Activated CD4-positive, alpha-beta T cell treated with anti-CD3 and anti-CD28 coated beads, Interleukin-2, Interleukin-6, amounts not matched to agents 100 ng/mL and 50 ng/mL, durations not matched to agents 16 hours and 8 hours (primary cell): ENCODE results near the gene BTBD16.

ENCODE experiments used
- DNase-seq: peaks from one replicate; pipeline ENCODE4 v3.0.0-alpha.2; 2020

Gene BTBD16

DNA sequence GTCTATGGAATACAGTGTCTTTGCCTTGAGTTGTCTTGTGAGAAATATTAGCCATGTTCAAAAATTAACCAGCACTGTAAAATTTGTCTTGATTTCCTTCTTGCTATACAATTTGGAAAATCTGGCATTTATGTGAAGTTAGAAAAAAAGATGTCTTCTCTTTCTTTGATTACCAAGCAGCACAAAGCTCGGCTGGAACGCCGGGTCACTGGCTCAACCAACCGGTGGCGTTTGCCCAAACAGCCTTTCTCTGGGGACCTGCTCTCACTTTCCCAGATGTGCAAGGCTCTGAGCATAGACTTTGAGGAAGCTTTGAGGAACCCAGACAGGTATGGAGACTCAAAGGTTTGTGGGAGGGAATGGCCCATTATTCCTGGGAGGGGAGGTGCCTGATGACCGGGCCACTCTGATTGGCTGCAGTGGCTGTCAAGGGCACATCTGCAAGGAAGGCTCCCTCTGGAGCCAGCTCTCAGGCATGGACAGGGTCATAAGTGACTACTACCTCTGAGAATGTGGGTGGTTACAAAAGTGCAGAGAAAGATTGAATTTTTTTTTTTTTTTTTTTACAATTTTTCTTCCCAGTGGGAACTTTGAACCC, 5.6 kb downstream of the BTBD16 start:
- DNase-seq = no peak

DNA sequence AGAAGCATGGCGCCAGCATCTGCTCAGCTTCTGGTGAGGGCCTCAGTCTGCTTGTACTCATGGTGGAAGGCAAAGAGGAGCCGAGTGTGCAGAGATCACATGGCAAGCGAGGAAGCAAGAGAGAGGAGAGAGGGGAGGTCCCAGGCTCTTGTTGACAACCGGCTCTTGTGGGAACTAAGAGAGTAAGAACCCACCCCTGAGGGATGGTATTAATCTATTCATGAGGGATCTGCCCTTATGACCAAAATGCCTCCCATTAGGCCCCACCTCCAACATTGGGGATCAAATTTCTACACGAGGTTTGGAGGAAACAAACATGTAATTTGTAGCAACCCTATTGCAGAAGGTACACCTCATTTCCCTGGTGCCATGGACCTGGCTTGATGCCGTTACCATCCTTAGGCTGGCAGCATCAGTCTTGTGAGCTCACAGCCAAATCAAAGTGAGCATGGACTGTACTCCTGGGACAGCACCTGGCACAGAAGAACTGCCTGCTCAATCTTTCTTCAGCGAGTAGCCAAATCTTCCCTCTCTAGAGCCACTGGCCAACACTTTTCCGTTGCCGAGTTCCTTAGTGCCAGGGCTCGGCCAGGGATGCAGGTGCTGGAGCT, 6.5 kb downstream of the BTBD16 start:
- DNase-seq = no peak

DNA sequence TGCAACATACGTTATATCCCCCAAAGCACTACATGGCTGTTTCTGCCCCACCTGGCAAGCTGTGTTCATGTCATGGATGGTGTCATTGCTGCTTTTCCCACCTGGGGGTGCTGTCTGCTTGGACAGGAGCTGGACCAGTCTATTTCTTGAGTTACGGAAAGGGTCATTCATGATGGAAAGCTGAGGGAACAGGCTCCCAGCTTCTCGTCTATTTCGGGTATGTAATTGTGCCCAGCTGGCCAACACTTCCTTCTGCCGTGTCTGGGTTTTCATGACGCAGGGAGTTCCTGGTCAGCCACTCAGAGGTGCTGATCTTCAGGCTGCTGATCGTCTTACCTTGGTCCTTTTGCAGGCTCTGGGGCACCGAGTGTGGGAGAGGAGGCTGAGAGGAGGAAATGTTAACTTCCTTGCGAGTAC, 8.6 kb downstream of the BTBD16 start:
- peak; percentile 39 for DNase-seq

DNA sequence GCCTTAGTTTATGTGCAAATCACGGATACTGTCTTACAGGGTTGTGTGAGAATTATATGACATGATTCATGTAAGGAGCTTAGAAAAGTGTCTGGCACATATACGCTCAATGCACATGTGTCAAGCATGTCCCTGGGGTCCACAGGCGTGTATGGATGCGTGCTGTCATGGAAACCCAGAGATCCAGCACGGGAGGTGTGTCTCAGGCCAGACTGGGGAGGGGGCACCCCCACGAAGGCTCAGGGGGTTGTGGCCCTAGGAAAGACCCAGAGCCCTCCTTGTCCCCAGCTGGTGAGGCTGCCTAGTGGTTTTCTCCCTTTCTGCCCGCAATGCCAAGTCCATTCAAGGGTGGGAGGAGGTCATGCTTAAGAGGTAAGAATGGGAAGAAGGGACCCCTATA, 9.1 kb downstream of the BTBD16 start:
- no peak for DNase-seq

DNA sequence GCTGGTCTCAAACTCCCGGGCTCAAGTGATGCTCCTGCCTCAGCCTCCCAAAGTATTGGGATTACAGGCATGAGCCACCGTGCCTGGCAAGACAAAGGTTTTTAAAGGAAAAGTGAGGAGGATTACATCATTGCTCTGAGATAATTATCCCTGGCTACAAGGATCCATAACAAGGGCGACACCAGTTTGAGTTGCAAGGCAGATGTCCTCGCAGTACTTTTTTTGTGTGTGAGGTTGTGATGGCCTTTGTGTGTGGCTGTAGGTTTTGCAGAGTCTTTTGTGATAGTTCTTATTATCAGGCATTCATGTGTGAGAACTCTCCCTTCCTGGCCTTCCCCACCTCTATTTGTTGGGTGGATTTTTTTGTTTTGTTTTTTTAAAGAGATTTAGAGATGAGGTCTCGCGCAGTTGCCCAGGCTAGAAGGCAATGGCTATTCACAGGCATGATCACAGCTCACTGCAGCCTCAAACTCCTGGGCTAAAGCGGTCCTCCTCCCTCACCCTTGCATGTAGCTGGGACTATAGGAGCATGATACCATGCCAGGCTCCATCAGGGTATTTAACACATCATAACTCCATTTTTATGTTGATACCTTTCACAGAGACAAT, 10.0 kb downstream of the BTBD16 start:
- no peak for DNase-seq

DNA sequence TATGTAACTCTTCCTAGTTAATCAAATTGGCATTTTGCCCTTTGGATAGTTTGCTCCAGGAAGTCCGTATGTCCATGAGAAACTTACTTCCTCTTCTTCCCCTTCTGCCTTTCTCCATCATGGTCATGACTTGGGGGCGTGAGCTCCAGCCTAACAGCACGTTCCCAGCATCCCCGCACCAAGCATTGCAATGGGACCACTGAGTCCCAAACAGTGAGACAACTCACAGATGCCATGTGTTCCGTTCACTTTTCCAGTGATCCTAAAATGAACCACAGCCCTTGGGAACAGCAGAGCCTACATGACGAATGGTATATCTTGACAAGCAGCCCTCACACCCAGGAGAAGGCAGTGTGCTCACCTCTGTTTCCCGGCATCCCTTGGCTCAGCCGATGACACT, 10.7 kb downstream of the BTBD16 start:
- DNase-seq = no peak

DNA sequence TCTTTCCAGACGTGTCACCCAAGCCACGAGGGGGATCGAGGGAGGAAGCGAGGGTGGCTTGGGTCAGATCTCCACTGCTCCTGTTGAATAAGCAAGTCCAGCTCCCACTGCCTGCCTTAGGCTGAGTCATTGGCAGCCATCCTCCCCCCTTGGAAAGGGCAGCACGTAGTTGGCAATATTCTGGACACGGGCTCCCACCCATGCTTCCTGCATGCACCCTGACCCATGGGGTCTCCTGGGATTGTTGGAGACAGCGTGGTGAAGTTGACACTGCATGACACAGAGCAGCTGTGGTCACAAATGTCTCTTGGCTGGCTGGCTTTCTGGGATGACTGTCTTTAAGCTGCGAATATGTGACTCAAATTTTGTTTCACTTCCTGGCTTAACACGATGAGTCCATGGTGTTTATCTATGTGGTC, 11.2 kb downstream of the BTBD16 start:
- no peak for DNase-seq

DNA sequence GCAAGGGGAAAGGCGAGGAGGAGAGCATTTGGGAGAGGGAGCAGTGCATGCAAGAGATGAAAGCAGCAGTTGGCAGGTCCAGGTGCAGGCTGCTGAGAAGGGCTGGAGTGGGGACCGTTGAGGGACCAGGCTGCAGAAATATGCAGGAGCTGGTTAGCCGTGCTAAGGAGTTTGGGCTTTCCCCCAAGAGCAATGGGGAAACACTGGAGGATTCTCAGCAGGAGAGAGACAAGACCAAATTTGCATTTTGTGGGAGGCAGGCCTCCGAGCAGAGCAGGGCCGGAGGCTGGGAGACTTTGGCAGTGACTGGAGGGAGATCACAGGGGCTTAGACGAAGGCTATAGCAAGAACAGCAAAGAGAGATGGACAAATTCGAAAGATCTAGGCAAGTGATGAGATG, 11.8 kb downstream of the BTBD16 start:
- DNase-seq = no peak

DNA sequence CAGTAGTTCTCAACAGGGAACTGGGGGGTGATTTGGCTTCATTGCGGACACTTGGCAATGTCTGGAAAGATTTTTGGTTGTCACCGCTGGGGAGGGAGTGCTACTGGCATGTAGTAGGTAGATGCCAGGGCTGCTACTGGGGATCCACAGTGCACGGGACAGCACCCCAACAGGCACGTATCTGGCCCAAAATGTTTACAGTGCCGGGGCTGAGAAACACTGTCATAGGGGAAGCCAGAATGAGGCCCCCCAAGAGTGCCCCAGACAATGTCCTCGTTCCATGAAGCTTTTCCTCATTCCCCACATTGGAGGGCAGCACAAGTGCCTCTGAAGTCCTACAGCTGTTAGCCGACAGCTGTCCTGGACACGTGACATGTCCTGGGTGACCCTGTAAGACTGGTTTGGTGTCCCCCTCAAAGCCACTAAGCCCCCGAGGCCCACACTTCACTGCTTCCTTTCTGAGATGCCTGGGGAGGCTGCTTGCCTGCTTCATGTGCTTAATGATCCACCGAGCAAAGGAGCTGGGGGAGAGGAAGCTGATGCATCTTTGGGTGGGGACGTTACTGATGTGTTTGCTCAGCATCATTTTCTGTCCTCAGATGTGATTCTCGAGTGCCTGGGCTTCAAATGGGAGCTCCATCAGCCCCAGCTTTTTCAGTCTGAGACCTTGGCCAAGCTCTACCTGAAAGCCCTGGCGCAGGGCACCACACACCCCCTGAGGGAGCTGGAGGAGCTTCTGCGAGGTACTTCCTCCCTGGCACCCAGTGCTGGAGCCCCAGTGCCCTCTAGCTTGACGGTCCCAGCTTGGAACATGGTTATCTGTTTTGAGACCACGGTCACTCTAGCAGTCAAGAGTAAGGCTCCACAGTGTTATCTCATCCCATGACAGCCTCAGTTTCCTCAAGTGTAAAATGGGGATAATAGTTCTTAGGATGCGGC, 14.7 kb downstream of the BTBD16 start:
- DNase-seq = no peak

DNA sequence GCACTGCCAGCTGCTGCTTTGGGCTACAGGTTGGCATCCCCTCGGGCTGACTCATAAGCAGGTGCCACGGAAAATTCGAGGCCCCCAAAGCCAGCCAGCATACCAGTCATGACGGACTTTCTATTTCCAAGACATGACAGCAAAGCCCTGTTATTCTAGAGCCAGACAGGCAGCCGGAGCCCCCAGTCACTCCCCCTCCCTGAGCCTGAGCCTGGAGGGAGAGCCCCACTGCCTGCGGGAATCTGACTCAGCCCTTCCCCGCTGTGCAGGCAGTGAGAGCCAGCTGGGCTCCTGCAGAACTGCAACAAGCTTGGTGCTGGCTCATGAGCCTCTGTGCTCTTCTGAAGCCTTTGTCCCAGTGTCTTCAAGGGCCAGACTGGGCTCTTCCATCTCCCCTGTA, 15.8 kb downstream of the BTBD16 start:
- DNase-seq = no peak

DNA sequence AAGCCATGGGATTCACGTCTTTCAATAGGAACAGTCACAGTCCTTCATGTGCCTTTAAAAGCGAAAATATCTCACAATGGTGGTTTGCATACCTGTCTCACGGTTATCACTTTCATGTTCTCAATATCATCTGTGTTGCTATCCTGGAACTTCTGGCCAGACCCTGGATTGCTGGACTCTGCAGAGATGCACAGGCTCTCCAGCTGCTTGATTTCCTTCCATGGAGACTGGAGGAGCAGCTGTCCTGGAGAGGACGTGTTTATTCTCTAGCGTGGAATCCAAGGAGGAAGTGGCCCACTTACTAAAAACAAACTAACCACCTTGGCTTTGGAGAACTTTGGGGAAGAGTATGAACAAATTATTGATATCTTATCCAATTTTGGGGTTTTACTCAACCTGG, 16.5 kb downstream of the BTBD16 start:
- DNase-seq = no peak

DNA sequence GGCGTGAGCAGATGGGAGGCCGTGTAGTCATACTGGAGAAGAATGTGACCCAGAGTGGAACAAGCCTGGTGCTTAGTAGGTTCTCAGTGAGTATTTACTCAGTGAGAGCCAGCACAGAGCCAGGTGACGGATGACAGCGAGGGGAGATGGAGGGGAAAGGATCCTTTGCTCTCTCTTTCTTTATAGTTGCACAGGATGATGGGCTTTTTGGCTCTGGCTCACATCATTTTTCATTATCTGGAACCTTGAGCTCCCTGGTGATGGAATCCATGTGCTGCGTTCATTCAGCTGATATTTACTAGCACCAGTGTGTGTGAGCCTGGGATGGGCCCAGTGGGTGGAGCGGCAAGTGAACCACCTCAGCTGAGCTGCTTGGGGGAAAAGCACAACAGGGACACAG, 17.2 kb downstream of the BTBD16 start:
- DNase-seq = no peak

DNA sequence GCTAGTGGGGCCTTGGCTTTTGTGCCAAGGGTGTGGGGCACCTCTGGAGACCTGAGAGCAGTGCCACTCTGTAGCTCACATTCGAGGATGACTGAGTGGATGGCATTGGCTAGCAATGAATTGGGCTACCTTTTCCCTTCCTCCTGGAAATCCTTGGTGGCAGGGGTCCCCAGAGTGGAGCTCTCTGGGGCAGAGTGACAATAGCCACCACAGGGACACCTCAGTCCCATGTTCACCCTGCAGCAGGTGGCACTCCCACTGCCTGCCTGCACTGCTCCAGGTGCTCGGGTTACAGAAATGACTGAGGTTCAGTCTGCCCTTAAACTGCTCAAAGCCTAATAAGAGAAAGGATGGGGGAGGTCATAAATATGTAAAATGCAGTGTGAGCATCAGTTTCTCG, 17.8 kb downstream of the BTBD16 start:
- DNase-seq = no peak

DNA sequence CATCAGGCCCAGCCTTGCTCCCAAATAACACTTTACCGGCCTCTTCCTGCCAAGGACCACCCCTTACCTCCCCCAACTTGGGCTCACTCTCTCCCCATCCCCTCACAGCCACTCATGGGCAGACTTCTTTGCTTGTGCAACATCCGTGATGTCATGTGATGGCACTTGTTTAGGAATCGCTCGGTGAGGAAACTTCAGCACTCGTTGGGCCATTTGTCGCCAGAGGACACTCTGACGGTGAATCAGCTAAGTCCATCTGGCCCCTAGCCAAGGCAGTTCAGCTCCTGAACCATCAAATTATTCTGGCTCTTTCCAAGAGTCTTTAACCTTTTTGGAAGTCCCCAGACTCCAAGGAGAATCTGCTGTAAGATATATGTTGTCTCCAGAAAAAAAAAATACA, 19.2 kb downstream of the BTBD16 start:
- no peak for DNase-seq

DNA sequence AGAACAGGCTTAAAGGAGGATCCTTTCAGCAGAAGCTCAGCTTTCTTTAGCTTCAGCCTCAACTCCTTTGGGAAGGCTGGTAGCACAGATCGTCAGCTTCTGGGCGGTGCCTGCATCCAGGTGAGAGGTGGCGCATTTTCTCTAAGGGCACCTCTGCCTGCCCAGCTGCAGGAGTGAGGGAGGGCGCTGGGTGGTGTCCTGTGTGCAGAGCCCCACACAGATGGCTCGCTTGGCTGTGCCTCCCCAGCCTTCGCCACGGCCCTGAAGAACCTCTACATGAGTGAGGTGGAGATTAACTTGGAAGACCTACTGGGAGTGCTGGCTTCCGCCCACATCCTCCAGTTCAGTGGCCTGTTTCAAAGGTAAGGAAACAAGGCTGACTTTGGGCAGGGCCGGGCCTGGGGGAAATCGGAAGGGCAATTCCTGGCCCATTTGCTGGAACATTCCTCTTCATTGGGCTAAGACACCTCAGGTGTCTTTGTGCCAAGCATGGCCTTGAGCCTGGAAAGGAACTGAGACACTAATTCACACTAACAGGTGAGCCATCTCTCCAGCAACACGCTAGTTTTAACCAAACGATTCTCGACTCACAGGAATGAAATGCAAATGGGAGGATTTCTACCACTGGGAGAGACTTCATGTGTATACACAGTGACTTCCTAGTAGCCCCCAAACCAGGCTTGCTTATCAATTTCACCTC, 19.9 kb downstream of the BTBD16 start:
- no peak for DNase-seq

DNA sequence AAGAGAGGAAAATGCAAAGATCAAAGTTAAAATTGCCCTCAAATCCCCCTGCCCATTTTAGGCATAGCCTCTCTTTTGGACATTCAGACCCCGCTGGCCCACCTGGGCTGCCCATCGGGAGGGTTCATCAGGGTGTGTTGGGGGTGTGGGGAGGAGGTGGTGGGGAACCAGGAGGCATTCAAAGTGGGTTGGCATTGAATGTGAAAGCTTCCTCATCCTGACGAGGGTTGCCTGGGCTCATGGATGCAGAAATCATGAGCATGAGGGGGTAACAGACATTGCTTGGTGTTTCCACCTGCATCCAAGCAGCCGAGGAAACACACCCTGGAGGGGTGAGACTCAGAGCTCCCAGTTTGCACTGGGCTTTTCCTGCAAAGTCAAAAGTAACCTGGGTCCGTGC, 20.6 kb downstream of the BTBD16 start:
- no peak for DNase-seq

DNA sequence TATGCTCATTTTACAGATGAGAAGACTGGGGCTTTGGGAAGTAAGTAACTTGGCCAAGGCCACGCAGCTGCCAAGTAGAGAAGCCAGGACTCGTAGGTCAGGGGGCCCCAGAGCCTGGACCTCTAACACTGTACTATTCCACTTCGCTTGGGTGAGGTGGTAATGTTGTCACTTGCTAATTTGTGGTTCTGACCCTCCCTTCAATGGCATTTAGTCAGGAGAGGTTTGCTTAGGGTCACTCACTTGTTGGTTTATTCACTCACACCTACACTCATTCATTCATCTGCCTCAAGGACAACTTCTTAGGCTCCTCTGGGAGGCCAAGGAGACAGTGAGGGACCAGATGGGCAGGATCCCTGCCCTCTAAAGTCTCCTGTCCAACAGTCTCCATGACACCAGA, 21.3 kb downstream of the BTBD16 start:
- DNase-seq = no peak

DNA sequence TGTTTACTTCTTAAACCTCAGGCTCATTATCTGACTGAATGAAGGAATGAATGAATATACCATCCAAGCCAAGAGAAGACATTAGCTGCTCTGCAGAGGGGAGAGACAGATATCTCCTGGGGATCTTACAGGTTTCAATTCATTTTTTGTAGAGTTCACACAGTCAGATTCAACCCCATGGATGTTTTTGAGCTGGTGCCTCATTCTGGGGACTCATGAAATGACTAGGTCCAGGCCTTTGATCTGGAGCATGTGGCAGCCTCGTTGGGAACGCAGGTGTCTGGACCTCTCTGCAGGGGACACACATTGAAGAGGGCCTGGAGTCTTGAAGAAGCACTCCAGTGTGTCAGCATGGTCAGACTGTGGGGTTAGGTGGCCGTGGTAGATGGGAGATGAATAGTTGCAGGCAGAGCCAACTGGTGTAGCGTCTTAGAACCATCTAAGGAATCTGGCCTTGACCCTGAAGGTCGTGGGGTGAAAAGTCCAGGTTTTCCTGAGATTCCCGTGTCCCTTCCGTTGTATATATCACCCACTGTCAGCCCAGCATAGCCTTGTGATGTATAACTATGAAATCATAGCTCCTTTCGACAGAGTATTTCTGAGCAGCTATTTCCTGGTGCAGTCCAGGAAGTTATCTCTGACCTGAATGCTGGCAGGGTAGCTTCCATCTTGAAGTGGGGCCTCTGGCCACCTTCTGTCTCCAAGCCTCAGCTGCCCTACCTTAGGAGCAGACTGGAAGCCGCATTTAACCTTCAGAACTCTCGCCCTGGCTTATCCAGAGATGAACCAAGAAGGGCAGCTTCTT, 22.3 kb downstream of the BTBD16 start:
- peak; percentile 28 for DNase-seq

DNA sequence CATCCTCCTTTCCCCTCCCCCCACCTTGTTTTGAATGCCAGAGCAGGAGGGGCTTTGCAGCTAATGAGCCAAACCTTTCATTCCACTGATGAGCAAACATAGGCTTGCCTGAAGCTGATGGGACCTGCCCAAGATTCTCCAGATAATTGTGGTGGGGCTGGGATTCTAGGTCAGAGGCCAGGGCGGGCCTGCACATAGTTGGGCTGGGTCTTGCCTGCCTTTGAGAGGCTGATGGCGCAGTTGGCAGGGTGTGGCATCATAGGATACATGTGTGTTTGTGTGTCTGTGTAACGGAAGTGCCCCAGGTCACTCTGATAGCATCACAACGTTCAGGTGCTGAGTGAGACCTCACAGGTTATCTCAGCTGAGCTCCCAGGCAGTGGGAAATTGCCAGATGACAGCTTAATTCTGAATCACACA, 22.9 kb downstream of the BTBD16 start:
- DNase-seq = no peak

DNA sequence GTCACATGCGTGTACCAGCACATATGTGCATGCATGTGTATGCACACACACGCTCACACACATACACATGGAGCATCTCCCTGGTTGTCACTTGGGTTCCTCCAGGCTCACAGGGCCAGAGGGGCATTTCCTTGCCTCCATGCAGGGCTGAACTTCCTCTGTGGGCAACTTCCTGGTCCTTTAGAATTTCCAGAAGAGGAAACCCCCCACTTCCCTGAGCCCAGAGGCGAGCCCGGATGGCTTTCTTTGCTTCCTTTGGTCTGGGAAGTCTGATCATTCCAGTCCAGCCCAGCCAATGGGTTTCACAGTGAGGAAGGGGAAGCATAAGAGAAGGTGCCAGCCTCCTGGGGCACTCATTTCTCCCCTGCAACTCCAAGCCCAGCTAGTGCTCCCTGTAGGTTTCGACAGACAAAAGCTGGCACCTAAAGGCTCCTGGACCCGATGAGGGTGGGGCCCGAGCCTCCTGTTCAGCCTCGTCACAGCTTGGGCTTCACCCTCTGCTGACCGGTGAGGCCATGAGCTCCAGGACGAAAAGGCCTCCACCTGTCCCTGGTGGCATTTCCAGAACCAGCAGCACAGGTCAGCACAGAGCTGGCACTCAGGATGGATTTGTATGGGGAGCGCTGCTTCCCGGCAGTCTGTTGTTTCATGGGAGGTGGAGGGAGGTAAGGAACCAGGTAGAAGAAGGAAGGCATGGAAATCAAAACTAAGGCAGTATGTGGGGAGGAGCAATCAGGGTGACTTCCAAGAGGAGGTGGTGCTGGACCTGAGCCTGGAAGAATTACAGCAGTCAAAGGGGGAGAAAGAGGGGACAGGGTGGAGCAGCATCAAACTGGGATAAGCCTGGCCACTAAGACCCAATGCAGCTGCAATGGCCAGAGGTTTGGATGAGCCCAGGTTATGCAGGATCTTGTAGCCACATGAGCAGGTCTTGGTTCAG, 23.7 kb downstream of the BTBD16 start:
- no peak for DNase-seq

DNA sequence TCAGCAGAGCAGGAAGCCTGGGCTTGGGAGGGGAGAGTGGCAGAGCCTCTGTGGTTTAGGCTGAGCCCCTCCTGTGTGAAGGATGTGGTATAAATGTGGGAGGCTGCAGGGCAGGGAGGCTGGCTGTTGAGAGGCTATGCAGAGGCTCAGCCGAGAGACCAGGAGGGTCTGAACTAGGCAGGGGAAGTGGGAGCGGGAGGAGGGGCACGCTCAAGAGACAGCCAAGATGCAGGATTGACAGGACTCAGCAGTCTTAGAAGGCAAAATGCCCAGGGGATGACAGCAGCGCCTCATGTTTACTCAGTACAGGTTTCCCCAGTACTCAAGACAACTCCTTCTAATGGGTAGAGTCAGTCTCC, 24.3 kb downstream of the BTBD16 start:
- DNase-seq = no peak
